K562 (cell line): ENCODE results near the gene NCAPG2. TPM values are rescaled to one million over a fixed set of nuclear protein-coding genes. Genes with fewer than 3 reads are reported as not detected.
A peak's percentile ranks its signal among the peaks of the same experiment; 100 is the strongest.

Source experiments
- ARID2 ChIP-seq: fragments of 450-650 bp; IDR thresholded peaks from 2 replicates; pipeline ENCODE4 v1.6.1; 2017; ENCODE audit warnings: antibody characterized with exemption, mild to moderate bottlenecking
- CC2D1A ChIP-seq: fragments of 450-650 bp; IDR thresholded peaks from 2 replicates; pipeline ENCODE4 v1.6.1; 2017; ENCODE audit warnings: mild to moderate bottlenecking
- CXXC5 ChIP-seq: fragments of 250-450 bp; sonication (Bioruptor Pico); IDR thresholded peaks from 2 replicates; pipeline ENCODE4 v1.8.0; 2022; ENCODE audit warnings: inconsistent platforms, mild to moderate bottlenecking, moderate library complexity
- ELF1 ChIP-seq: fragments of 200-800 bp; sonication (Bioruptor generic); IDR thresholded peaks from 2 replicates; pipeline ENCODE4 v1.6.1; 2016; ENCODE audit warnings: missing genetic modification characterization, missing compliant biosample characterization
- ETV1 ChIP-seq: fragments of 450-650 bp; conservative IDR thresholded peaks from 2 replicates; pipeline ENCODE4 v1.6.1; 2016; ENCODE audit warnings: missing genetic modification characterization, control low read depth, low read depth, missing compliant biosample characterization
- ETV5 ChIP-seq: sonication (generic); formaldehyde crosslinking; IDR thresholded peaks from 2 replicates; pipeline ENCODE4 v1.4.0; 2020; ENCODE audit warnings: low read depth, mild to moderate bottlenecking, missing genetic modification reagents
- GABPA ChIP-seq: fragments of 200-800 bp; sonication (Bioruptor generic); conservative IDR thresholded peaks from 2 replicates; pipeline ENCODE4 v1.6.1; 2016; ENCODE audit warnings: low read depth, missing genetic modification characterization, missing compliant biosample characterization
- HIVEP1 ChIP-seq: fragments of 250-450 bp; sonication (Bioruptor Pico); IDR thresholded peaks from 2 replicates; pipeline ENCODE4 v1.4.0; 2020; ENCODE audit warnings: mild to moderate bottlenecking
- KDM5B ChIP-seq: fragments of 200-600 bp; sonication (generic); IDR thresholded peaks from 2 replicates; pipeline ENCODE4 v1.6.1; 2012; ENCODE audit warnings: low read depth, mild to moderate bottlenecking, moderate library complexity, low read length, control low read depth, inconsistent platforms; ENCODE audit not compliant: insufficient replicate concordance
- KHSRP ChIP-seq: fragments of 450-650 bp; IDR thresholded peaks from 2 replicates; pipeline ENCODE4 v1.6.1; 2017
- MEIS2 ChIP-seq: fragments of 450-650 bp; IDR thresholded peaks from 2 replicates; pipeline ENCODE4 v1.6.1; 2014; ENCODE audit warnings: mild to moderate bottlenecking; ENCODE audit not compliant: partially characterized antibody
- PKNOX1 ChIP-seq: fragments of 450-650 bp; IDR thresholded peaks from 2 replicates; pipeline ENCODE4 v1.6.1; 2016
- POLR2AphosphoS5 ChIP-seq: IDR thresholded peaks from 2 replicates; pipeline ENCODE4 v1.6.1; 2011; ENCODE audit warnings: mild to moderate bottlenecking, low read depth, low read length, moderate library complexity; ENCODE audit not compliant: control insufficient read depth, insufficient read depth
- POLR3G ChIP-seq: IDR thresholded peaks from 2 replicates; pipeline ENCODE4 v1.6.1; 2011; ENCODE audit not compliant: insufficient read length, insufficient replicate concordance; ENCODE audit errors: extremely low read depth
- RAD21 ChIP-seq, 2 experiments: fragments of 250-450 bp in 1 of 2; fragments of 450-650 bp in 1 of 2; sonication (Bioruptor Pico) in 1 of 2; formaldehyde crosslinking in 1 of 2; IDR thresholded peaks in 1 of 2; conservative IDR thresholded peaks in 1 of 2; 2 replicates each; pipeline versions ENCODE4 v1.4.0 to v1.8.0; 2020 to 2022; ENCODE audit warnings: mild to moderate bottlenecking in 2 of 2, moderate library complexity in 1 of 2
- SMC3 ChIP-seq: conservative IDR thresholded peaks from 2 replicates; pipeline ENCODE4 v1.6.1; 2011; ENCODE audit warnings: low read depth, low read length, improper control_type of control experiment; ENCODE audit not compliant: insufficient read depth
- SPI1 ChIP-seq: IDR thresholded peaks from 2 replicates; pipeline ENCODE4 v1.6.1; 2011; ENCODE audit warnings: low read depth, low read length, control low read depth, borderline replicate concordance
- SUPT5H ChIP-seq: fragments of 450-650 bp; IDR thresholded peaks from 2 replicates; pipeline ENCODE4 v1.6.1; 2016
- TEAD4 ChIP-seq, 2 experiments: sonication (generic) in 1 of 2; formaldehyde crosslinking in 1 of 2; IDR thresholded peaks; 2 replicates each; pipeline versions ENCODE4 v1.6.1 to v1.8.0; 2012 to 2022; ENCODE audit warnings: borderline replicate concordance in 1 of 2, inconsistent platforms in 1 of 2, low read length in 1 of 2, mild to moderate bottlenecking in 1 of 2, missing genetic modification reagents in 1 of 2
- ZNF174 ChIP-seq: fragments of 250-450 bp; sonication (Bioruptor Pico); IDR thresholded peaks from 2 replicates; pipeline ENCODE4 v1.4.0; 2020; ENCODE audit warnings: mild to moderate bottlenecking
- ZNF239 ChIP-seq: fragments of 250-450 bp; sonication (Bioruptor Pico); IDR thresholded peaks from 2 replicates; pipeline ENCODE4 v1.4.0; 2020; ENCODE audit warnings: mild to moderate bottlenecking
- ZNF263 ChIP-seq: sonication (generic); formaldehyde crosslinking; IDR thresholded peaks from 2 replicates; pipeline ENCODE4 v1.8.0; 2022; ENCODE audit warnings: mild to moderate bottlenecking, missing genetic modification reagents, borderline replicate concordance
- ZNF444 ChIP-seq: fragments of 250-450 bp; sonication (Bioruptor Pico); IDR thresholded peaks from 2 replicates; pipeline ENCODE4 v1.4.0; 2020; ENCODE audit warnings: mild to moderate bottlenecking, moderate library complexity
- ZNF57 ChIP-seq: fragments of 450-650 bp; formaldehyde crosslinking; IDR thresholded peaks from 2 replicates; pipeline ENCODE4 v1.4.0; 2020; ENCODE audit warnings: mild to moderate bottlenecking, moderate library complexity
- ZNF766 ChIP-seq: fragments of 200-800 bp; sonication (Bioruptor generic); conservative IDR thresholded peaks from 2 replicates; pipeline ENCODE4 v1.6.1; 2016; ENCODE audit warnings: missing genetic modification characterization, missing compliant biosample characterization
- ZNF77 ChIP-seq: fragments of 250-450 bp; sonication (Bioruptor Pico); IDR thresholded peaks from 2 replicates; pipeline ENCODE4 v1.5.0; 2020
- polyA plus RNA-seq, 8 experiments: library from polyadenylated mRNA; depleted of rRNA in 4 of 8; stranded (reverse) in 5 of 8; unstranded in 3 of 8; fragments of >200 nt; fragmentation: Nextera tagmentation in 2 of 8; fragmentation: Illumina TruSeq in 1 of 8; extraction: Ambion mirVana in 2 of 8; extraction: Trizol in 1 of 8; gene quantifications; 2 replicates each; pipeline versions ENCODE4 v1.2.1 to v1.2.3, GENCODE V29; 2011 to 2014; ENCODE audit warnings: inconsistent platforms in 1 of 8, missing spikeins in 1 of 8
- total RNA-seq, 7 experiments: library from RNA; depleted of rRNA in 6 of 7; stranded (reverse); fragments of >200 nt in 6 of 7; fragmentation: Illumina TruSeq in 2 of 7; extraction: Trizol in 2 of 7; gene quantifications; 2 replicates each; pipeline versions ENCODE4 v1.2.1 to v1.2.3, GENCODE V29; 2011 to 2021; ENCODE audit warnings: low replicate concordance in 1 of 7

Gene NCAPG2
- total and polyA plus RNA-seq, 9 of the 15 experiments (the other 6 are each of a cell fraction or from before 2014, with no cell fraction given), result 21.5 to 127 (median 86.1) TPM

DNA sequence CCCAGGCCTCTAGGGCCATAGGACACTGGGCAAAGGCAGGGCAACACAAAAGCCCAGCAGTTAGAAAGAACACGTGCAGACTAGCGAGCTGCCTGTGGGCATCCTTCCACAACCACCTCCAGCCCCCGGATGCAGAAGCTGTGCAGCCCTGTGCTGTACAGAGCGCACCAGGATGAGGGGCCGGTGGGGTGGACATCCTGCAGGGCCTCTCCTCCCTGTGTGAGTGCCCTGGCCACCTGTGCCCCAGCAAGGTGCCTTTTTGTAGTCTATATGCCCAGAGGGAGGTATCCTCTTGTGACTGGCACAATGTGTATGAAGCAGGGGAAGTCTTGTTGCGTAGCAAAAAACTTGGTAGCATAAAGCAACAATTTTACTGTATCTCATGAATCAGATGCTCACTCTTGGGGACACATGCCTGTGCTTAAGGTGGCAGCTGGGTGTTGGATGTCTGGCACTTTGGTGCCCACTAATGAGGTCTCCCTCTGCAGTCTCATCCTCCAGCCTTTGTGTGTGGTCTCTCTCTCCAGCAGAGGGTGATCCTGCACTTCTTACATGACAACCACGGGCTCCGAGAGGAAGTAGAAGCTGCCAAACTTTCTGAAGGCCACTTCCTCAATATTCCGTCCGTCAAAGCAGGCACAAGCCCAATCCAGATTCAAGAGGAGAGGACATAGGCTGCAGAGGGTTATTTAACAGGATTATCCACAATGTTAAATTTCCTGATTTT, 8.7 kb downstream of the NCAPG2 start (continued):
- TF ChIP-seq ELF1 (tag), result peak; percentile 82
- 0 out of 2 replicates have a peak, but pooled peaks have one; percentile 19 for TF ChIP-seq CXXC5 (CRISPR knock-in tag)
- peak; percentile 13; the same call in 1 of the 2 replicates for TF ChIP-seq ZNF263 (CRISPR knock-in tag)
- TF ChIP-seq HIVEP1 (CRISPR knock-in tag), result 0 out of 2 replicates have a peak, but pooled peaks have one; percentile 51
- TF ChIP-seq ZNF444 (CRISPR knock-in tag), result 0 out of 2 replicates have a peak, but pooled peaks have one; percentile 17
- TF ChIP-seq MEIS2, result peak; percentile 49
- no peak for TF ChIP-seq KHSRP
- TF ChIP-seq ZNF239 (CRISPR knock-in tag), result 0 out of 2 replicates have a peak, but pooled peaks have one; percentile 16
- TF ChIP-seq ARID2, result no peak
- no peak for TF ChIP-seq ZNF77 (CRISPR knock-in tag)
- no peak for TF ChIP-seq TEAD4 (IDR thresholded peaks at IDR 0.05; ENCODE audit: low read length)
- no peak for TF ChIP-seq TEAD4 (CRISPR knock-in tag; IDR thresholded peaks at IDR 0.05; ENCODE audit: borderline replicate concordance)
- 0 out of 2 replicates have a peak, but pooled peaks have one; percentile 32 for TF ChIP-seq ZNF766 (CRISPR knock-in tag)
- TF ChIP-seq ZNF174 (CRISPR knock-in tag), result peak; percentile 24; the same call in 1 of the 2 replicates
- TF ChIP-seq POLR2AphosphoS5, result peak; percentile 49; the same call in 1 of the 2 replicates
- TF ChIP-seq ETV1, result 0 out of 2 replicates have a peak, but pooled peaks have one; percentile 31
- peak; percentile 86 to 97 for TF ChIP-seq RAD21 (CRISPR knock-in tag; conservative IDR thresholded peaks at IDR 0.05 in 1 of 2, IDR thresholded peaks at IDR 0.05 in 1 of 2)
- peak; percentile 56; the same call in 1 of the 2 replicates for TF ChIP-seq ETV5 (CRISPR knock-in tag)
- TF ChIP-seq CC2D1A, result peak; percentile 46; the same call in 1 of the 2 replicates
- TF ChIP-seq SMC3, result peak; percentile 63; the same call in 1 of the 2 replicates
- 0 out of 2 replicates have a peak, but pooled peaks have one; percentile 32 for TF ChIP-seq ZNF57 (CRISPR knock-in tag)
- peak; percentile 99 for TF ChIP-seq SPI1
- TF ChIP-seq POLR3G, result no peak
- TF ChIP-seq PKNOX1, result peak; percentile 77; the same call in 1 of the 2 replicates
- peak; percentile 64 for TF ChIP-seq GABPA (tag)
- no peak for TF ChIP-seq KDM5B
- TF ChIP-seq SUPT5H, result peak; percentile 47; the same call in 1 of the 2 replicates
